Left lung (tissue), 10 donors: ENCODE measurements around the gene GMDS. TPM values are rescaled to one million over a fixed set of nuclear protein-coding genes. Genes with fewer than 3 reads are reported as not detected.

ENCODE experiments used
- ATAC-seq: fragments of 200-7000 bp; cut with Tn5 transposase; one replicate; pipeline ENCODE4 v1.9.1; 2020; ENCODE audit warnings: moderate library complexity
- DNase-seq, 4 donors: peaks; one replicate each; pipeline ENCODE4 v3.0.0-alpha.2; 2013 to 2020
- H3K27ac ChIP-seq, 2 donors: fragments of 200-600 bp; sonication (generic) in 1 of 2; one replicate each; pipeline versions ENCODE4 v1.5.0 to v1.8.0; 2020 to 2021
- H3K27me3 ChIP-seq, 2 donors: fragments of 200-600 bp; sonication (generic) in 1 of 2; one replicate each; pipeline versions ENCODE4 v1.5.0 to v1.8.0; 2020 to 2021
- H3K36me3 ChIP-seq, 2 donors: fragments of 200-600 bp; sonication (generic) in 1 of 2; one replicate each; pipeline versions ENCODE4 v1.5.0 to v1.8.0; 2020 to 2021
- H3K4me1 ChIP-seq, 2 donors: fragments of 200-600 bp; one replicate each; pipeline ENCODE4 v1.8.0; 2021
- H3K4me3 ChIP-seq, 2 donors: fragments of 200-600 bp; sonication (generic) in 1 of 2; one replicate each; pipeline versions ENCODE4 v1.5.0 to v1.8.0; 2020 to 2021; ENCODE audit warnings: mild to moderate bottlenecking in 1 of 2
- H3K9me3 ChIP-seq, 2 donors: fragments of 200-600 bp; sonication (generic) in 1 of 2; one replicate each; pipeline versions ENCODE4 v1.5.0 to v1.8.0; 2020 to 2021
- intact Hi-C, 2 donors: fragments of 100-400 bp; cut with DNase I; formaldehyde crosslinking; loops; one replicate each; pipeline versions ENCODE4 v1.11.2 to v1.14.2; 2022
- polyA plus RNA-seq, 6 donors: library from polyadenylated mRNA; unstranded; fragments of 120-200 nt; gene quantifications; one replicate each; pipeline ENCODE4 v1.2.1, GENCODE V29; 2013; ENCODE audit not compliant: insufficient read length in 6 of 6
- total RNA-seq, 2 donors: library from RNA; stranded (reverse); fragmentation: NEBNext Ultra II Directional; extraction: Animal tissue kit (Norgen Biotek cat#: 25700); gene quantifications; one replicate each; pipeline ENCODE4 v1.2.1, GENCODE V29; 2021
- TF ChIP-seq, protein P1 (sequence below), 2 donors: fragments of 200-600 bp; sonication (generic) in 1 of 2; IDR thresholded peaks; one replicate each; pipeline versions ENCODE4 v1.5.0 to v1.8.0; 2021; ENCODE audit warnings: antibody characterized with exemption in 2 of 2
- donor health status: DM: no; HTN: yes; CAD: no.
- donor health status: DM: no; HTN: no; CAD: no.

Gene GMDS
- total and polyA plus RNA-seq, 8 donors = 16.5 to 25.4 (median 21.2) TPM

DNA sequence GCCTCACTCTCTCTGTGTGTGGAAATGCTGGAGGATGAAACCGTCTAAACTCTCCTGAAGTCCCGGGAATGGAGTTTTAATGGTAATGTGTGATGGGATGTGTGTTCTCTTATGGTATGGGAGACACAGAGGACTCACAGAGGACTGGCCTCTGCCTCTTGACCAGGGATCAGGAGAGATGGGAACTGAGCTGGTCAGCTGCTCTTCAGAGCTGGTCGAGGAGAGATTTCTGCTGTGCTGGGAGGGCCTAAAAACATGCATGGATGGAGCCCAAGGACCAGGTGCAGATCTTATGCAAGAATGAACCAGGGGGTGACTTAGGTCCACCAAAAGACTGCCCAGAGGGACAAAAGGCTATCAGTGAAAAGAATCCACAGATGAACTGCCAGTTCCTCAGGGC, 27.3 kb upstream of the GMDS start:
- H3K27ac ChIP-seq = no peak overlapping the region
- DNase-seq (no peak), ATAC-seq (no peak)
- TF ChIP-seq, protein P1, sequence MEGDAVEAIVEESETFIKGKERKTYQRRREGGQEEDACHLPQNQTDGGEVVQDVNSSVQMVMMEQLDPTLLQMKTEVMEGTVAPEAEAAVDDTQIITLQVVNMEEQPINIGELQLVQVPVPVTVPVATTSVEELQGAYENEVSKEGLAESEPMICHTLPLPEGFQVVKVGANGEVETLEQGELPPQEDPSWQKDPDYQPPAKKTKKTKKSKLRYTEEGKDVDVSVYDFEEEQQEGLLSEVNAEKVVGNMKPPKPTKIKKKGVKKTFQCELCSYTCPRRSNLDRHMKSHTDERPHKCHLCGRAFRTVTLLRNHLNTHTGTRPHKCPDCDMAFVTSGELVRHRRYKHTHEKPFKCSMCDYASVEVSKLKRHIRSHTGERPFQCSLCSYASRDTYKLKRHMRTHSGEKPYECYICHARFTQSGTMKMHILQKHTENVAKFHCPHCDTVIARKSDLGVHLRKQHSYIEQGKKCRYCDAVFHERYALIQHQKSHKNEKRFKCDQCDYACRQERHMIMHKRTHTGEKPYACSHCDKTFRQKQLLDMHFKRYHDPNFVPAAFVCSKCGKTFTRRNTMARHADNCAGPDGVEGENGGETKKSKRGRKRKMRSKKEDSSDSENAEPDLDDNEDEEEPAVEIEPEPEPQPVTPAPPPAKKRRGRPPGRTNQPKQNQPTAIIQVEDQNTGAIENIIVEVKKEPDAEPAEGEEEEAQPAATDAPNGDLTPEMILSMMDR (IDR thresholded peaks at IDR 0.05) = no peak
- H3K4me3 ChIP-seq = no peak overlapping the region
- H3K9me3 ChIP-seq = no peaks in the 10 kb centered on the region
- intact Hi-C loops = no loop called here
- H3K27me3 ChIP-seq = no peaks in the 10 kb centered on the region
- H3K4me1 ChIP-seq = no peaks in the 10 kb centered on the region
- peaks cover 0 to 39% of the 10 kb centered on the region in 2 donors for H3K36me3 ChIP-seq

DNA sequence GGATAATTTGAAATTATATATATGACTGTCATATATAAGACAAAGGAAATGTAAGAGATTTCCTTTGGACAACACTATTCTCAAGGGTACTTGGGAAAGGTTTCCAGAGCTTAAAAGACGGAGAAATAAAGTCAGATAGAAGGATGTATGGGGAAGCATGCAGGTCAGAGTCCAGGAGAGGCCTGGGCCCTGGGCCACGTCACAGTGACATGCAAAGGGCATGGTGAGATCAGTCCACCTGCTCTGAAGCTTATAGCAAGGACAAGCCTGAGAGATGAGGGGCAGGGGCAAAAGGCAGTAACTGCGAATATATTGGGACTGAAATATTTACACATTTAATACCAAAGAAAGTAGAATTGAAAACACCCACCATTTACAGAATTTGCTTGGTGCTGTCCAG, 24.6 kb upstream of the GMDS start:
- intact Hi-C loops = no loop called here
- DNase-seq (no peak), ATAC-seq (no peak)
- TF ChIP-seq, protein P1 (IDR thresholded peaks at IDR 0.05) = no peak
- Histone ChIP-seq H3K4me1 (no peaks in the 10 kb centered on the region), H3K27ac (no peak overlapping the region), H3K36me3 (peaks cover 0 to 39% of the 10 kb centered on the region in 2 donors), H3K9me3 (no peaks in the 10 kb centered on the region), H3K27me3 (no peaks in the 10 kb centered on the region), H3K4me3 (no peak overlapping the region)

DNA sequence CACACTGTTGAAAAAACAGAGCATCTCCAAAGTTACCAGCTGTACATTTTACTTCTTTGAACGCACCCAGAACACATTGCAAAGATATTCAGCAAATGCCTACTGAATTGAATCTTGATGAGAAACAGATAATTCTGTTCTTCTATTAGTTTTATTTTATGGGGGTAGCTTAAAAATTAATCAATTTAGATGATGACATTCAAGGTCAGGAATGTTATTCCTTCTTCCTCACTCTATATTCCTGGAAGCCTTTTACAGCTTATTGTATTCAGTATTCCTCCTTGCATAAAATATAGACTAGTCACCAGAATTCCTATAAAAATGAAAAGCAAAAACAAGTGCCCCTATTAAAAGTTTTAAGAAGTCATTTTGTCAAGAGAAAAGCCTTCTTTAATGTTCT, 21.4 kb upstream of the GMDS start:
- intact Hi-C loops = no loop called here
- ATAC-seq (no peak), DNase-seq (no peak)
- Histone ChIP-seq H3K27ac (no peak overlapping the region), H3K4me1 (no peaks in the 10 kb centered on the region), H3K9me3 (no peaks in the 10 kb centered on the region), H3K4me3 (no peak overlapping the region), H3K36me3 (peaks cover 0 to 22% of the 10 kb centered on the region in 2 donors), H3K27me3 (no peaks in the 10 kb centered on the region)
- TF ChIP-seq, protein P1 (IDR thresholded peaks at IDR 0.05) = no peak

DNA sequence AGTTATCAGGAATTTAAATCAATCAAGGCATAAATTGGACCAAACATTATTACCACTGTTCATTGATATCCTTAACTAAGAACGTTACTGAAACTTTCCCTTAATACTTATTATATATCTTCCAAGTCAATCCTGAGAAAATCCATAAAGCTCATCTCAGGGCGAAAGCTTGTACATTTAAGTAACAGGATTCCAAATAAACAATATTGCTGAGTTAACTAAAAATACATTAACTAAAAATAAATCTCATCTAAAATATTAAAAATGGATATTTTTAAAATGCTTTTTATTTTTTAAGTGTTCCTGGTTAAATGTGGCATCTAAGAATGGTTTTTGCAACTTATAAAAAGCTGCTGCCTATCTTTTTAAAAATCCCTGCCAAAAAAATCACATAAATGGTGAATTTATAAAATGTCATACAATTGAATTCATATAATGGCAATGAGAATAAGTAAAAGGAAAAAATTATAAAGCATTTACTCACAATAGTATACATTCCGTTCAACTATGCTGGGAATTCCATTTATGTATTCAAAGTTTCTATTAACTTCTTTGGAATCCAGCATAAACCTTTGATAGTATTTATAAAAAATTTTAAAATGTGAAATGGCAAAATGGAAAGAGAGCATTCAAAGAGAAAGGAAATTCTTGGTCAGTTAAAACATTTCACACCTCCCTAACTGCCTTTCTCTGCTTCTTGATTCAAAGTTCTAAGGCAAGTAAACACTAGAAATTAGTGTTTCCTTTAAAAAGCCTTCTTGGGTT, 20.8 kb upstream of the GMDS start:
- intact Hi-C loops = no loop called here
- Histone ChIP-seq H3K27me3 (no peaks in the 10 kb centered on the region), H3K9me3 (no peaks in the 10 kb centered on the region), H3K36me3 (peaks cover 0 to 22% of the 10 kb centered on the region in 2 donors), H3K4me3 (no peak overlapping the region), H3K27ac (no peak overlapping the region), H3K4me1 (no peaks in the 10 kb centered on the region)
- DNase-seq = no peak
- no peak for ATAC-seq
- TF ChIP-seq, protein P1 (IDR thresholded peaks at IDR 0.05) = no peak

DNA sequence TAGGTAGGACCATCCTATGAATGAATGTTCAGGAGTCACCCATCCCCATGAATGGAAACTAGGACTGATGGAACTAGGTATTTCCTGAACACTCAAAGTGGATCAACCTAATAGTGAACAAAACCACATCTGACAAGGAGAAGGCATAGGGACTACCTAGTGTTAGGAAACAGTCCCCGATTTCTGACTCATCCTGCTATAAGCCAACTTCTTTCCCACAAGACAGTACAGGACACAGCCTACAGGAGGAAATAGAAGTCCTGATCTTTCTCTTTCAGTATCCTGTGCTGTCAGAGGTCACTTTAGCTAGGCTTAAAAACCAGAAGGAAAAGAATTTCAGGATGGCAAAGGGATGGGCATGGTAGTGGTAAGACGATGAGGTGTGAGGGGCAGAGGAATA, 19.5 kb upstream of the GMDS start:
- intact Hi-C loops = no loop called here
- Histone ChIP-seq H3K27ac (no peak overlapping the region), H3K4me1 (no peaks in the 10 kb centered on the region), H3K27me3 (no peaks in the 10 kb centered on the region), H3K9me3 (no peaks in the 10 kb centered on the region), H3K4me3 (no peak overlapping the region), H3K36me3 (peaks cover 0 to 22% of the 10 kb centered on the region in 2 donors)
- no peak for DNase-seq
- TF ChIP-seq, protein P1 (IDR thresholded peaks at IDR 0.05) = no peak
- no peak for ATAC-seq
